ENCODE data around the gene ADAMTS12.

GRCh38 chr5:33832404-33833236, 59.2 kb downstream of the ADAMTS12 start:
- TF ChIP-seq EZH2 (IDR thresholded peaks at IDR 0.05; ENCODE audit: low read length), result no peak
- TF ChIP-seq, protein P1, sequence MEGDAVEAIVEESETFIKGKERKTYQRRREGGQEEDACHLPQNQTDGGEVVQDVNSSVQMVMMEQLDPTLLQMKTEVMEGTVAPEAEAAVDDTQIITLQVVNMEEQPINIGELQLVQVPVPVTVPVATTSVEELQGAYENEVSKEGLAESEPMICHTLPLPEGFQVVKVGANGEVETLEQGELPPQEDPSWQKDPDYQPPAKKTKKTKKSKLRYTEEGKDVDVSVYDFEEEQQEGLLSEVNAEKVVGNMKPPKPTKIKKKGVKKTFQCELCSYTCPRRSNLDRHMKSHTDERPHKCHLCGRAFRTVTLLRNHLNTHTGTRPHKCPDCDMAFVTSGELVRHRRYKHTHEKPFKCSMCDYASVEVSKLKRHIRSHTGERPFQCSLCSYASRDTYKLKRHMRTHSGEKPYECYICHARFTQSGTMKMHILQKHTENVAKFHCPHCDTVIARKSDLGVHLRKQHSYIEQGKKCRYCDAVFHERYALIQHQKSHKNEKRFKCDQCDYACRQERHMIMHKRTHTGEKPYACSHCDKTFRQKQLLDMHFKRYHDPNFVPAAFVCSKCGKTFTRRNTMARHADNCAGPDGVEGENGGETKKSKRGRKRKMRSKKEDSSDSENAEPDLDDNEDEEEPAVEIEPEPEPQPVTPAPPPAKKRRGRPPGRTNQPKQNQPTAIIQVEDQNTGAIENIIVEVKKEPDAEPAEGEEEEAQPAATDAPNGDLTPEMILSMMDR (optimal IDR thresholded peaks at IDR 0.05 in 1 of 3, IDR thresholded peaks at IDR 0.05 in 1 of 3, conservative IDR thresholded peaks at IDR 0.05 in 1 of 3; ENCODE audit: extremely low read depth in 1 of 3, insufficient read depth in 2 of 3, low read length in 3 of 3), result no peak
